Measurements from ENCODE around the gene CCRL2. TPM values are rescaled to one million over a fixed set of nuclear protein-coding genes. Genes with fewer than 3 reads are reported as not detected.

Gene CCRL2
- total and polyA plus RNA-seq, 8 donors, result 0.76 to 5.2 (median 2.0) TPM; not detected in 3

DNA sequence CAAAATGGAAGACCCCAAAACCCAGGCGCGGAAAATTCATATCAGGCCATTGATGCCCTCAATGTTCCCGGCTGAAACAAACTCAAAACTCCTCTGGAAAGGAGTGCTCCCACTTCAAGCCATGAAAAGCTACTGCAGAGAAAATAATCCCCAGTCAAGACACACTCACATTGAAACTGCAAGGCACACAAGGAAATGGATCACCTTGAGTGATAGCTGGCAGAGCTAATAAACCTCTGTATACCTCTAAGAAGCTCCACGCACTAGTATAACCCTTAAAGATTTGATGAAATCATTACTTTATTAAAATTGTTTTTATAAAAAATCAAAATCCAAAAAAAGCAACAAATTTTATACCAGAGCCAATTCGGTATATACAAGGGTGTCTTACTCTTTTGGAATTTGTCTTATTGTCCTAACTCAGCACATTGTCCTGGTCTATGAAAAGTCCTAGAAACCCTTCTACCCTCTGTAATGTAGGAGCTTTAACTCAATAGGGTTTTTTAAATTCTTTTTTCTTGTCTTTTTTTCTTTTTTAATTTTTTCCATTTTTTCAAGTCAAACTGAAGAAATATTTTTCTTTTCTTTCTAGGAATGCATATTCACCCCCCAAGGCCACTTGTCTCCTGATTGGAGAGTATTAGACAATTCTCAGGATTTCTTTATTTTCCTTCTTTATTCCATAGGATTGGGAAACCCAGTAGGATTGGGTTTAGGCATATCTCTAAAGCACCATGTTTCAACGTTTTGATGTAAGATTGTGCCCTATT lies 8.7 kb upstream of the CCRL2 start:
- 87 to 96% (median 91%) methylated on average over 6 of the region's 6 CpGs for WGBS, 5 donors
- no peaks in the 10 kb centered on the region for H3K27me3 ChIP-seq
- no peaks in the 10 kb centered on the region for H3K36me3 ChIP-seq
- no peak for DNase-seq
- H3K4me3 ChIP-seq, result no peak overlapping the region
- H3K27ac ChIP-seq, result no peak overlapping the region
- intact Hi-C loops (cut with DNase I; ENCODE audit: low total_unique reads), result no loop called here
- H3K9me3 ChIP-seq, result no peaks in the 10 kb centered on the region
- no peak for TF ChIP-seq POLR2AphosphoS5 (IDR thresholded peaks at IDR 0.05)
- TF ChIP-seq POLR2A (IDR thresholded peaks at IDR 0.05), result no peak
- TF ChIP-seq, protein P1, sequence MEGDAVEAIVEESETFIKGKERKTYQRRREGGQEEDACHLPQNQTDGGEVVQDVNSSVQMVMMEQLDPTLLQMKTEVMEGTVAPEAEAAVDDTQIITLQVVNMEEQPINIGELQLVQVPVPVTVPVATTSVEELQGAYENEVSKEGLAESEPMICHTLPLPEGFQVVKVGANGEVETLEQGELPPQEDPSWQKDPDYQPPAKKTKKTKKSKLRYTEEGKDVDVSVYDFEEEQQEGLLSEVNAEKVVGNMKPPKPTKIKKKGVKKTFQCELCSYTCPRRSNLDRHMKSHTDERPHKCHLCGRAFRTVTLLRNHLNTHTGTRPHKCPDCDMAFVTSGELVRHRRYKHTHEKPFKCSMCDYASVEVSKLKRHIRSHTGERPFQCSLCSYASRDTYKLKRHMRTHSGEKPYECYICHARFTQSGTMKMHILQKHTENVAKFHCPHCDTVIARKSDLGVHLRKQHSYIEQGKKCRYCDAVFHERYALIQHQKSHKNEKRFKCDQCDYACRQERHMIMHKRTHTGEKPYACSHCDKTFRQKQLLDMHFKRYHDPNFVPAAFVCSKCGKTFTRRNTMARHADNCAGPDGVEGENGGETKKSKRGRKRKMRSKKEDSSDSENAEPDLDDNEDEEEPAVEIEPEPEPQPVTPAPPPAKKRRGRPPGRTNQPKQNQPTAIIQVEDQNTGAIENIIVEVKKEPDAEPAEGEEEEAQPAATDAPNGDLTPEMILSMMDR (IDR thresholded peaks at IDR 0.05), result no peak
- TF ChIP-seq EP300 (IDR thresholded peaks at IDR 0.05), result no peak
- H3K4me1 ChIP-seq, result no peaks in the 10 kb centered on the region

- no peak overlapping the region for H3K27ac ChIP-seq
- no peak for TF ChIP-seq POLR2A (IDR thresholded peaks at IDR 0.05)
- no peak for TF ChIP-seq POLR2AphosphoS5 (IDR thresholded peaks at IDR 0.05)
- H3K27me3 ChIP-seq, result no peaks in the 10 kb centered on the region
- intact Hi-C loops (cut with DNase I; ENCODE audit: low total_unique reads), result no loop called here
- DNase-seq, result no peak
- WGBS, 5 donors, result 63 to 87% (median 78%) methylated on average over 2 of the region's 2 CpGs
- no peak overlapping the region for H3K4me3 ChIP-seq
- H3K9me3 ChIP-seq, result no peaks in the 10 kb centered on the region
- H3K4me1 ChIP-seq, result no peaks in the 10 kb centered on the region
- no peaks in the 10 kb centered on the region for H3K36me3 ChIP-seq
These were observed 8.0 kb upstream of the CCRL2 start for GRCh38 chr3:46399098-46399497.

DNA sequence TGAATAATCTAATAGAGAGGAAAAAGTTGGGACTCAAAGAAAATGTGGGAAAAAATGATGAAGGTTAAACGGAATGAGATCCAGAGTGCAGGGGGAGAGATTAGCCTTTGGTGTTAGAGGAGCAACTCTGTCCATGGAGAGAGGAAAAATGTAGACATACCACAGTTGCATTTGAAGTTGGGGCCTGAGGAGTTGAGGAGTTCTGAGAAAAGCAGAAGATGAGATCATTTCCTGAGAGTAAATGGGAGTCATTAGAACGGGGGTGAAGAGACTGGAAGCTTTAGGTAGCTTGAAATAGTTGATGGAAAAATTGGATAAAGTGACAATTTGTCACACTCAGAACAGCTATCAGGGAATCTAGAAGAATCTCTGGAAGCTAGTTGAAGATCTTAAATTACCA lies 7.5 kb upstream of the CCRL2 start:
- 60 to 70% (median 67%) methylated on average over 2 of the region's 2 CpGs for WGBS, 5 donors
- no peak for DNase-seq

GRCh38 chr3:46400000-46400734 lies 6.9 kb upstream of the CCRL2 start:
- no peaks in the 10 kb centered on the region for H3K36me3 ChIP-seq
- no peak for DNase-seq
- H3K27ac ChIP-seq, result no peak overlapping the region
- 68 to 85% (median 76%) methylated on average over 8 of the region's 8 CpGs for WGBS, 5 donors
- H3K4me3 ChIP-seq, result no peak overlapping the region
- intact Hi-C loops (cut with DNase I; ENCODE audit: low total_unique reads), result no loop called here
- no peak for TF ChIP-seq POLR2A (IDR thresholded peaks at IDR 0.05)
- no peak for TF ChIP-seq EP300 (IDR thresholded peaks at IDR 0.05)
- TF ChIP-seq POLR2AphosphoS5 (IDR thresholded peaks at IDR 0.05), result no peak
- TF ChIP-seq, protein P1 (IDR thresholded peaks at IDR 0.05), result no peak
- H3K9me3 ChIP-seq, result no peaks in the 10 kb centered on the region
- peaks cover 0 to 9% (median 6%) of the 10 kb centered on the region in 4 donors for H3K4me1 ChIP-seq
- H3K27me3 ChIP-seq, result no peaks in the 10 kb centered on the region

More for the DNA sequence above, 7.5 kb upstream of the CCRL2 start:
- Histone ChIP-seq H3K4me3 (no peak overlapping the region), H3K27me3 (no peaks in the 10 kb centered on the region), H3K36me3 (no peaks in the 10 kb centered on the region), H3K27ac (no peak overlapping the region), H3K4me1 (peaks cover 0 to 3% (median 2%) of the 10 kb centered on the region in 4 donors), H3K9me3 (no peaks in the 10 kb centered on the region)
- TF ChIP-seq POLR2A (IDR thresholded peaks at IDR 0.05) (no peak), EP300 (IDR thresholded peaks at IDR 0.05) (no peak), POLR2AphosphoS5 (IDR thresholded peaks at IDR 0.05) (no peak)
- TF ChIP-seq, protein P1 (IDR thresholded peaks at IDR 0.05), result no peak
- intact Hi-C loops (cut with DNase I; ENCODE audit: low total_unique reads), result no loop called here
